Osteoblast (primary cell): ENCODE results near the gene KIF1B. TPM values are rescaled to one million over a fixed set of nuclear protein-coding genes. Genes with fewer than 3 reads are reported as not detected.

Experiments used
- DNase-seq: peaks from one replicate; pipeline ENCODE4 v3.0.0; 2011; ENCODE audit warnings: low spot score, mixed read lengths; ENCODE audit not compliant: insufficient read length; ENCODE audit errors: missing footprints
- H2AFZ ChIP-seq: 2 replicates; pipeline ENCODE4 v1.6.0; 2011; ENCODE audit warnings: mild to moderate bottlenecking, low read length
- H3K27ac ChIP-seq: 2 replicates; pipeline ENCODE4 v1.5.1; 2011; ENCODE audit warnings: mild to moderate bottlenecking, low read depth, low read length, moderate library complexity
- H3K27me3 ChIP-seq: 2 replicates; pipeline ENCODE4 v1.6.0; 2012; ENCODE audit warnings: mild to moderate bottlenecking, control low read depth, inconsistent platforms, low read length, moderate library complexity; ENCODE audit not compliant: insufficient read depth
- H3K36me3 ChIP-seq: 2 replicates; pipeline ENCODE4 v1.5.1; 2011; ENCODE audit warnings: mild to moderate bottlenecking, low read length, control low read depth, moderate library complexity; ENCODE audit not compliant: insufficient read depth
- H3K4me1 ChIP-seq: 2 replicates; pipeline ENCODE4 v1.5.1; 2011; ENCODE audit warnings: mild to moderate bottlenecking, low read length, control low read depth, moderate library complexity; ENCODE audit not compliant: insufficient read depth
- H3K4me2 ChIP-seq: 2 replicates; pipeline ENCODE4 v1.6.0; 2011; ENCODE audit warnings: mild to moderate bottlenecking, low read length; ENCODE audit not compliant: insufficient read depth
- H3K4me3 ChIP-seq: fragments of 200-600 bp; sonication (generic); 3 replicates; pipeline ENCODE4 v1.5.1; 2012; ENCODE audit warnings: mild to moderate bottlenecking, low read length, inconsistent platforms; ENCODE audit not compliant: insufficient read depth
- H3K79me2 ChIP-seq: 2 replicates; pipeline ENCODE4 v1.6.0; 2012; ENCODE audit warnings: mild to moderate bottlenecking, low read length, control low read depth, inconsistent platforms; ENCODE audit not compliant: insufficient read depth
- H3K9me3 ChIP-seq: 2 replicates; pipeline ENCODE4 v1.5.1; 2011; ENCODE audit warnings: low read depth, low read length, control low read depth
- H4K20me1 ChIP-seq: 2 replicates; pipeline ENCODE4 v1.6.0; 2012; ENCODE audit warnings: mild to moderate bottlenecking, low read length, control low read depth; ENCODE audit not compliant: insufficient read depth
- total RNA-seq: library from RNA; depleted of rRNA; stranded (reverse); fragments of >200 nt; gene quantifications from 2 replicates; pipeline ENCODE4 v1.2.3, GENCODE V29; 2012
- TF ChIP-seq, protein P1 (sequence below): IDR thresholded peaks from 2 replicates; pipeline ENCODE4 v1.5.1; 2011; ENCODE audit warnings: mild to moderate bottlenecking, low read depth, low read length, moderate library complexity; ENCODE audit errors: extremely low read depth

Gene KIF1B
- total RNA-seq, 1 donor: 35.8 TPM

DNA sequence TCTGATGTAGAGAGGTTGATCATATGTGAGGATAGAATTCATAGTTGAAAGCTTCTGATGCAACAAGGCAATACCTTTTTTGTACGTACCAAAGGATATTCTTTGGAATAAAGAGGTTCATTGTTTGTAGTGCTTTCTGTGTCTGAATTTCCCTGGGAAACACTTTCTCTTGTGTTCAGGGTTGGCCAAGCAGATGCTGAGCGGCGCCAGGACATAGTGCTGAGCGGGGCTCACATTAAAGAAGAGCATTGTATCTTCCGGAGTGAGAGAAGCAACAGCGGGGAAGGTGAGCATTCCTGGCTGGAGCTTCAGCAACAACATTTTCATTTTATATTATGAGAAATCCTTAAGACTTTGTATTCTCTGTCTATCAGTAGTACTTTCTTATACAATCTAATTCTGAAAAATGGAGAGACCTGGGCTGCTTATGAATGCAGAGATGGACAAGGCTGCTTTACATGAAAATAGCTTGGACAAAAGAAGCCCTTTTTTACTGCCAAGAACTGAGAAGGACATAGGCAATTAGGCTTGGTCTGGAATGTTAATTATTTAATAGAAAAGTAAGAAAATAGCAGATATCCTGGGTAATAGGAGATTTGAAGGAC is 85.2 kb downstream of the KIF1B start:
- Histone ChIP-seq H3K27me3 (no peaks in the 10 kb centered on the region), H3K27ac (no peak overlapping the region), H3K36me3 (peaks cover 67% of the 10 kb centered on the region)

DNA sequence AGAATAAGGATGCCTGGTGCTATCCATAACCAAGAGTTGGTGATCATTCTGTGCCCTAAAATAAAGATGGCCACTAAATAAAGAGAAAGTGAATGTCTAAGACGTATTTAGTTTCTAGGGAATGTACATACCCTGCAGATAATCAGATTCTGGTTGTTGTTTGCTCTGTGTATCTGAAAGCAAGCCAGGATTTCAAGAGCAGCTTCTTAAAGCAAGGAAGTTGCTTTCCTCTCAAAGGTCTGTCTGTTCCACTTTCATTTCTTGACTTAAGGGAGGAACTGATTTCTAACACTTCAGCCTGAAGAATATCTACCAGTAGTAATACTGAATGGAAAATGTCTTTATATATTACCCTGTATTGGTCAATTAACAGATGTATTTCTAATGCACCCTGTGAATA is 88.8 kb downstream of the KIF1B start:
- Histone ChIP-seq H2AFZ (no peak overlapping the region), H3K4me1 (no peaks in the 10 kb centered on the region), H3K79me2 (peaks cover 19% of the 10 kb centered on the region), H3K9me3 (no peaks in the 10 kb centered on the region), H3K27me3 (no peaks in the 10 kb centered on the region), H3K4me3 (no peak overlapping the region), H4K20me1 (no peaks in the 10 kb centered on the region), H3K36me3 (peaks cover 58% of the 10 kb centered on the region), H3K4me2 (no peak overlapping the region), H3K27ac (no peak overlapping the region)
- DNase-seq: no peak
- TF ChIP-seq, protein P1, sequence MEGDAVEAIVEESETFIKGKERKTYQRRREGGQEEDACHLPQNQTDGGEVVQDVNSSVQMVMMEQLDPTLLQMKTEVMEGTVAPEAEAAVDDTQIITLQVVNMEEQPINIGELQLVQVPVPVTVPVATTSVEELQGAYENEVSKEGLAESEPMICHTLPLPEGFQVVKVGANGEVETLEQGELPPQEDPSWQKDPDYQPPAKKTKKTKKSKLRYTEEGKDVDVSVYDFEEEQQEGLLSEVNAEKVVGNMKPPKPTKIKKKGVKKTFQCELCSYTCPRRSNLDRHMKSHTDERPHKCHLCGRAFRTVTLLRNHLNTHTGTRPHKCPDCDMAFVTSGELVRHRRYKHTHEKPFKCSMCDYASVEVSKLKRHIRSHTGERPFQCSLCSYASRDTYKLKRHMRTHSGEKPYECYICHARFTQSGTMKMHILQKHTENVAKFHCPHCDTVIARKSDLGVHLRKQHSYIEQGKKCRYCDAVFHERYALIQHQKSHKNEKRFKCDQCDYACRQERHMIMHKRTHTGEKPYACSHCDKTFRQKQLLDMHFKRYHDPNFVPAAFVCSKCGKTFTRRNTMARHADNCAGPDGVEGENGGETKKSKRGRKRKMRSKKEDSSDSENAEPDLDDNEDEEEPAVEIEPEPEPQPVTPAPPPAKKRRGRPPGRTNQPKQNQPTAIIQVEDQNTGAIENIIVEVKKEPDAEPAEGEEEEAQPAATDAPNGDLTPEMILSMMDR: no peak

More for the DNA sequence above, 85.2 kb downstream of the KIF1B start:
- peaks cover 8% of the 10 kb centered on the region for H3K79me2 ChIP-seq
- DNase-seq: no peak
- H3K4me3 ChIP-seq: no peak overlapping the region
- no peaks in the 10 kb centered on the region for H4K20me1 ChIP-seq
- no peak overlapping the region for H2AFZ ChIP-seq
- TF ChIP-seq, protein P1: no peak
- H3K4me2 ChIP-seq: no peak overlapping the region
- H3K4me1 ChIP-seq: no peaks in the 10 kb centered on the region
- no peaks in the 10 kb centered on the region for H3K9me3 ChIP-seq

DNA sequence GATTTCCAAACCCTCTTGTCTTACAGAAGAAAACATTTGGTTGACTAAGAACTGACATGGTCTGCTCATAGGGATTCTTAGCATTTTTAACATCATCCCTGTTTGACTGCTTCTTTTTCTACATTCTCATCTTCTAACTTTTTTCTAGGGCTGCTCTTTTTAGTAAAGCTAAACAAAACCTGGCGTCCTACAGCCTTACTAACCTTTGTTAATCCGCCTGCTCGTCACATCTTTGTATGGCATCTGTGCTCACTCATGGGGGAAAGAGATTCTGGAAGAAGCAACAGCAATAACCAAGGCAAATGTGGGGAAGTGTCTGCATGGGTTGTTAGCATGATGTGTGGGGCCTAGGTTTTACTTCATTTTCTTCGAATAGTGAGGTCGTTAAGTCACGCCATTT is 92.0 kb downstream of the KIF1B start:
- no peaks in the 10 kb centered on the region for H3K27me3 ChIP-seq
- no peak for DNase-seq
- peaks cover 45% of the 10 kb centered on the region for H3K36me3 ChIP-seq
- no peaks in the 10 kb centered on the region for H4K20me1 ChIP-seq
- no peak overlapping the region for H2AFZ ChIP-seq
- H3K4me2 ChIP-seq: no peak overlapping the region
- H3K27ac ChIP-seq: no peak overlapping the region
- TF ChIP-seq, protein P1: no peak
- H3K9me3 ChIP-seq: no peaks in the 10 kb centered on the region
- no peaks in the 10 kb centered on the region for H3K4me1 ChIP-seq
- no peak overlapping the region for H3K4me3 ChIP-seq
- peaks cover 21% of the 10 kb centered on the region for H3K79me2 ChIP-seq

DNA sequence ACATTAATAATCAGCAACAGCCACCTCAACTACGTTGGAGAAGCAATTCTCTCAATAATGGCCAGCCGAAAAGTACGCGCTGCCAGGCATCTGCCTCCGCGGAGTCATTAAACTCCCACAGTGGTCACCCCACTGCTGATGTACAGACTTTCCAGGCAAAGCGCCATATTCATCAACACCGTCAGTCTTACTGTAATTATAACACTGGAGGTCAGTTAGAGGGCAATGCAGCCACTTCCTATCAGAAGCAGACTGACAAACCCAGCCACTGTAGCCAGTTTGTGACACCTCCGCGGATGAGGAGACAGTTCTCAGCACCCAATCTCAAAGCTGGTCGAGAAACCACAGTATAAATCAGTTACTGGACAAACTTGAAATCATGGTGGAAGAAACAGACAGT is 93.9 kb downstream of the KIF1B start:
- no peaks in the 10 kb centered on the region for H3K9me3 ChIP-seq
- no peak overlapping the region for H2AFZ ChIP-seq
- no peak overlapping the region for H3K4me3 ChIP-seq
- H3K4me1 ChIP-seq: no peaks in the 10 kb centered on the region
- TF ChIP-seq, protein P1: no peak
- H3K4me2 ChIP-seq: no peak overlapping the region
- H3K79me2 ChIP-seq: peaks cover 14% of the 10 kb centered on the region
- no peak for DNase-seq
- no peak overlapping the region for H3K27ac ChIP-seq
- H3K27me3 ChIP-seq: no peaks in the 10 kb centered on the region
- no peaks in the 10 kb centered on the region for H4K20me1 ChIP-seq
- H3K36me3 ChIP-seq: peaks cover 42% of the 10 kb centered on the region
